Measurements from ENCODE around the gene UBASH3B. TPM values are rescaled to one million over a fixed set of nuclear protein-coding genes. Genes with fewer than 3 reads are reported as not detected.
"Not testable (repeated sequence)": the region's sequence is repeated elsewhere in the genome, so short reads cannot be mapped to it uniquely, and the experiment has no call there.

UBASH3B gene
- total RNA-seq, 1 donor from 2014 or later: 2.0 TPM

GRCh38 chr11:122618927-122619326, 36.6 kb upstream of the UBASH3B start:
- Histone ChIP-seq H3K9me3 (ENCODE audit: low read depth) (peaks cover 9% of the 10 kb centered on the region), H3F3A (ENCODE audit: low read depth) (no peaks in the 10 kb centered on the region), H2AFZ (replicated peaks) (no peak overlapping the region), H3K79me2 (ENCODE audit: low read depth) (no peaks in the 10 kb centered on the region), H3K4me1 (no peaks in the 10 kb centered on the region), H3K27me3 (no peaks in the 10 kb centered on the region), H4K20me1 (ENCODE audit: low read depth) (no peaks in the 10 kb centered on the region), H3K9ac (no peak overlapping the region), H3K36me3 (no peaks in the 10 kb centered on the region), H3K27ac (no peak overlapping the region), H3K4me2 (no peak overlapping the region), H3K4me3 (no peak overlapping the region)
- Mint-ChIP-seq H3K9me3 (peaks cover 4% of the 10 kb centered on the region), H3K4me3 (no peak overlapping the region), H3K36me3 (no peaks in the 10 kb centered on the region), H3K4me1 (peaks cover 3% of the 10 kb centered on the region), H3K27ac (no peak overlapping the region), H3K27me3 (ENCODE audit: insufficient read depth, low read depth) (peaks cover 10% of the 10 kb centered on the region)
- no peak for DNase-seq (ENCODE audit: low spot score)
- no peak for TF ChIP-seq EZH2phosphoT487 (IDR thresholded peaks at IDR 0.05)
- no peak for TF ChIP-seq EZH2 (IDR thresholded peaks at IDR 0.05)
- TF ChIP-seq, protein P1, sequence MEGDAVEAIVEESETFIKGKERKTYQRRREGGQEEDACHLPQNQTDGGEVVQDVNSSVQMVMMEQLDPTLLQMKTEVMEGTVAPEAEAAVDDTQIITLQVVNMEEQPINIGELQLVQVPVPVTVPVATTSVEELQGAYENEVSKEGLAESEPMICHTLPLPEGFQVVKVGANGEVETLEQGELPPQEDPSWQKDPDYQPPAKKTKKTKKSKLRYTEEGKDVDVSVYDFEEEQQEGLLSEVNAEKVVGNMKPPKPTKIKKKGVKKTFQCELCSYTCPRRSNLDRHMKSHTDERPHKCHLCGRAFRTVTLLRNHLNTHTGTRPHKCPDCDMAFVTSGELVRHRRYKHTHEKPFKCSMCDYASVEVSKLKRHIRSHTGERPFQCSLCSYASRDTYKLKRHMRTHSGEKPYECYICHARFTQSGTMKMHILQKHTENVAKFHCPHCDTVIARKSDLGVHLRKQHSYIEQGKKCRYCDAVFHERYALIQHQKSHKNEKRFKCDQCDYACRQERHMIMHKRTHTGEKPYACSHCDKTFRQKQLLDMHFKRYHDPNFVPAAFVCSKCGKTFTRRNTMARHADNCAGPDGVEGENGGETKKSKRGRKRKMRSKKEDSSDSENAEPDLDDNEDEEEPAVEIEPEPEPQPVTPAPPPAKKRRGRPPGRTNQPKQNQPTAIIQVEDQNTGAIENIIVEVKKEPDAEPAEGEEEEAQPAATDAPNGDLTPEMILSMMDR (IDR thresholded peaks at IDR 0.05): no peak

DNA sequence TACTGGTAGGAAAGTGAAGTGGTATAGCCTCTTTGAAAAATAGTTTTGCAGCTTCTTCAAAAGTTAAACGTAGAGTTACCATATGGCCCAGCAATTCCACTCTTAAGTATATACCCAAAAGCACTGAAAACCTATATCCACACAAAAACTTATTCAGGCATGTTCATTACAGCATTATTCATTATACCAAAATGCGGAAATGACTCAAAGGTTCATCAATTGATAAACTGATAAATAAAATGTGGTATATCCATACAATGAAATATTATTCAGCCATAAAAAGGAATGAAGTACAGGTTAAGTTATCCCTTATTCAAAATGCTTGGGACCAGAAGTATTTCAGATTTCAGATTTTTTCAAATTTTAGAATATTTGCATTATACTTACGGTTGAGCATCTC, 35.8 kb upstream of the UBASH3B start:
- H3K27ac ChIP-seq: no peak overlapping the region
- H3K4me3 ChIP-seq: no peak overlapping the region
- no peaks in the 10 kb centered on the region for H4K20me1 ChIP-seq (ENCODE audit: low read depth)
- peaks cover 4% of the 10 kb centered on the region for H3K9me3 Mint-ChIP-seq
- H3K9me3 ChIP-seq (ENCODE audit: low read depth): peaks cover 9% of the 10 kb centered on the region
- H3K9ac ChIP-seq: no peak overlapping the region
- H3K27me3 ChIP-seq: no peaks in the 10 kb centered on the region
- H3K4me3 Mint-ChIP-seq: no peak overlapping the region
- H3F3A ChIP-seq (ENCODE audit: low read depth): no peaks in the 10 kb centered on the region
- H2AFZ ChIP-seq (replicated peaks): no peak overlapping the region
- H3K36me3 Mint-ChIP-seq: no peaks in the 10 kb centered on the region
- peaks cover 11% of the 10 kb centered on the region for H3K27me3 Mint-ChIP-seq (ENCODE audit: insufficient read depth, low read depth)
- no peak overlapping the region for H3K4me2 ChIP-seq
- no peak for TF ChIP-seq EZH2 (IDR thresholded peaks at IDR 0.05)
- TF ChIP-seq EZH2phosphoT487 (IDR thresholded peaks at IDR 0.05): no peak
- TF ChIP-seq, protein P1 (IDR thresholded peaks at IDR 0.05): no peak
- H3K4me1 Mint-ChIP-seq: peaks cover 3% of the 10 kb centered on the region
- no peaks in the 10 kb centered on the region for H3K79me2 ChIP-seq (ENCODE audit: low read depth)
- H3K36me3 ChIP-seq: no peaks in the 10 kb centered on the region
- no peak overlapping the region for H3K27ac Mint-ChIP-seq
- DNase-seq (ENCODE audit: low spot score): no peak
- H3K4me1 ChIP-seq: no peaks in the 10 kb centered on the region

- not testable (repeated sequence) for H3K27ac ChIP-seq; H3K27me3 Mint-ChIP-seq (ENCODE audit: insufficient read depth, low read depth); H3K4me3 Mint-ChIP-seq; H3K27me3 ChIP-seq; H3K9me3 ChIP-seq (ENCODE audit: low read depth); DNase-seq (ENCODE audit: low spot score); H3K4me3 ChIP-seq; H3K36me3 Mint-ChIP-seq; H3F3A ChIP-seq (ENCODE audit: low read depth); H4K20me1 ChIP-seq (ENCODE audit: low read depth); H3K4me1 ChIP-seq; H2AFZ ChIP-seq (replicated peaks); H3K79me2 ChIP-seq (ENCODE audit: low read depth); H3K27ac Mint-ChIP-seq; H3K9me3 Mint-ChIP-seq; H3K9ac ChIP-seq; H3K4me1 Mint-ChIP-seq; H3K36me3 ChIP-seq; H3K4me2 ChIP-seq
Observed at GRCh38 chr11:122625501-122625900, 30.0 kb upstream of the UBASH3B start.

DNA sequence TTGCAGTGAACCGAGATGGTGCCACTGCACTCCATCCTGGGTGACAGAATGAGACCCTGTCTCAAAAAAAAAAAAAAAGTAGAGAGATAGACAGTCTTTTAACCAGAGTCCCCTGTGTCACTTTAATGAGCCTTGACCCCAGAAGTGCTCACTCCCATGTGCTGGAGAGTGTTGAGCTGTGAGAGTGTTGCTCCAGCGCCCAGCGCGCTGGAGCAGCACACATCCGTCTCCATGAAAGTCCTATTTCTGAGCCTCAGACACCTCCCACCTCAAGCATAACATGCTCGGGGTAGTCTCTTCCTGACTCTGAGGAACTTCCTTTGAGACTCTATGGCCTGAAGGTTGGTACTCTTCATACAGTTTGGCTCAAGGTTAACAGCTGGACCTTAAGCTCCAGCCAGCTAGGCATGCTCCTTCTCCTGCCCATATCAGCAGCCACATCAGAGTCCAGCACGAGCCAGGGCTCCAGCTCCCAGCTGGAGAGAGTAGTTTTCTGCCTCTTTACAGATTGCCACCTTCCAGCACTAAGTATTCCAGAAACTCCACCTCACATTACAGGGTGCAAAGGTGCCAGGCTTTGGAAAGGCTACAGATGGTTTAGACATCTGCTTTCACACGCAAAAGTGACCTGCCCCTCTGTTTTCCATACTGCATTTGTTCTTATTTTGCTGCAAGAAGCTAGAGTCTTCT, 29.4 kb upstream of the UBASH3B start:
- Mint-ChIP-seq H3K27ac (no peak overlapping the region), H3K27me3 (ENCODE audit: insufficient read depth, low read depth) (peaks cover 10% of the 10 kb centered on the region), H3K4me1 (peaks cover 6% of the 10 kb centered on the region), H3K36me3 (no peaks in the 10 kb centered on the region), H3K9me3 (no peaks in the 10 kb centered on the region), H3K4me3 (no peak overlapping the region)
- H3F3A ChIP-seq (ENCODE audit: low read depth): no peaks in the 10 kb centered on the region
- no peaks in the 10 kb centered on the region for H4K20me1 ChIP-seq (ENCODE audit: low read depth)
- no peaks in the 10 kb centered on the region for H3K79me2 ChIP-seq (ENCODE audit: low read depth)
- H3K9me3 ChIP-seq (ENCODE audit: low read depth): no peaks in the 10 kb centered on the region
- TF ChIP-seq EZH2 (IDR thresholded peaks at IDR 0.05): no peak
- TF ChIP-seq, protein P1 (IDR thresholded peaks at IDR 0.05): no peak
- TF ChIP-seq EZH2phosphoT487 (IDR thresholded peaks at IDR 0.05): no peak
- DNase-seq (ENCODE audit: low spot score): no peak
- H3K36me3 ChIP-seq: no peaks in the 10 kb centered on the region
- no peak overlapping the region for H2AFZ ChIP-seq (replicated peaks)
- H3K4me3 ChIP-seq: no peak overlapping the region
- no peaks in the 10 kb centered on the region for H3K4me1 ChIP-seq
- no peaks in the 10 kb centered on the region for H3K27me3 ChIP-seq
- H3K9ac ChIP-seq: no peak overlapping the region
- no peak overlapping the region for H3K4me2 ChIP-seq
- no peak overlapping the region for H3K27ac ChIP-seq

Measured in neural progenitor cell (in vitro differentiated cells).